Cardiac muscle cell (in vitro differentiated cells and primary cell): ENCODE data around the gene RASEF. TPM values are rescaled to one million over a fixed set of nuclear protein-coding genes. Genes with fewer than 3 reads are reported as not detected.

Source experiments
- DNase-seq, 2 donors: peaks; one replicate each; pipeline versions ENCODE4 v3.0.0 to v3.0.0-alpha.2; 2010 to 2017; ENCODE audit warnings: low read depth in 1 of 2, low spot score in 1 of 2
- H3K27ac ChIP-seq: fragments of 200-600 bp; sonication (generic); 2 replicates; pipeline ENCODE4 v1.5.1; 2016
- H3K27me3 ChIP-seq: fragments of 200-600 bp; sonication (generic); 2 replicates; pipeline ENCODE4 v1.6.0; 2016; ENCODE audit warnings: control low read depth
- H3K36me3 ChIP-seq: fragments of 200-600 bp; sonication (generic); 2 replicates; pipeline ENCODE4 v1.5.1; 2016; ENCODE audit warnings: control low read depth
- H3K4me1 ChIP-seq: fragments of 200-600 bp; sonication (generic); 2 replicates; pipeline ENCODE4 v1.8.1; 2017; ENCODE audit warnings: low read depth, mild to moderate bottlenecking, mixed run types
- H3K4me3 ChIP-seq: fragments of 200-600 bp; sonication (generic); 2 replicates; pipeline ENCODE4 v1.5.1; 2016; ENCODE audit warnings: mild to moderate bottlenecking
- H3K9me3 ChIP-seq: fragments of 200-600 bp; sonication (generic); 2 replicates; pipeline ENCODE4 v1.5.1; 2017; ENCODE audit warnings: low read depth, mild to moderate bottlenecking, control low read depth
- polyA plus RNA-seq: library from polyadenylated mRNA; unstranded; fragments of >200 nt; fragmentation: Nextera tagmentation; extraction: Ambion mirVana; gene quantifications from 2 replicates; pipeline ENCODE4 v1.2.1, GENCODE V29; 2016
- total RNA-seq: library from RNA; depleted of rRNA; stranded (reverse); fragments of >200 nt; gene quantifications from 2 replicates; pipeline ENCODE4 v1.2.3, GENCODE V29; 2016
- TF ChIP-seq, protein P1 (sequence below): IDR thresholded peaks from 2 replicates; pipeline ENCODE4 v1.5.1; 2012; ENCODE audit warnings: low read depth, mild to moderate bottlenecking, low read length

Gene RASEF
- total and polyA plus RNA-seq, 2 experiments from 2014 or later, result 0.27 to 0.33 TPM

DNA sequence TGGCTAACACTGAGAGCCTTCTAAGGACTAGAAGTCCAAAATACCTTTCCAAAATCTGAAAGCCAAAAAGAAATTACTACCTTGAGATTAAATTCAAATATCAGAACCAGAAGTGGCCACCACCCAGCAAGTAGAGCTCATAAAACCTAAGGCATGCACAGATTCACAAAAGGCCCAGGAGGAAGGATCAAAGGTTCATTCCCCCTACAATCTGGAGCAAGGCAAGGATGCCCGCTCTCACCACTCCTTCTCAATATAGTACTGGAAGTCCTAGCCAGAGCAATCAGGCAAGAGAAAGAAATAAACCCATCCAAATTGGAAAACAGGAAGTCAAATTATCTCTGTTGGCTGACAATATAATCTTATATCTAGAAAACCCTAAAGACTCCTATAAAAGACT is 6.0 kb downstream of the RASEF start:
- Histone ChIP-seq H3K27ac (no peak overlapping the region), H3K4me3 (no peak overlapping the region), H3K9me3 (no peaks in the 10 kb centered on the region), H3K36me3 (no peaks in the 10 kb centered on the region), H3K27me3 (peaks cover 50% of the 10 kb centered on the region), H3K4me1 (no peaks in the 10 kb centered on the region)
- no peak for DNase-seq
- TF ChIP-seq, protein P1, sequence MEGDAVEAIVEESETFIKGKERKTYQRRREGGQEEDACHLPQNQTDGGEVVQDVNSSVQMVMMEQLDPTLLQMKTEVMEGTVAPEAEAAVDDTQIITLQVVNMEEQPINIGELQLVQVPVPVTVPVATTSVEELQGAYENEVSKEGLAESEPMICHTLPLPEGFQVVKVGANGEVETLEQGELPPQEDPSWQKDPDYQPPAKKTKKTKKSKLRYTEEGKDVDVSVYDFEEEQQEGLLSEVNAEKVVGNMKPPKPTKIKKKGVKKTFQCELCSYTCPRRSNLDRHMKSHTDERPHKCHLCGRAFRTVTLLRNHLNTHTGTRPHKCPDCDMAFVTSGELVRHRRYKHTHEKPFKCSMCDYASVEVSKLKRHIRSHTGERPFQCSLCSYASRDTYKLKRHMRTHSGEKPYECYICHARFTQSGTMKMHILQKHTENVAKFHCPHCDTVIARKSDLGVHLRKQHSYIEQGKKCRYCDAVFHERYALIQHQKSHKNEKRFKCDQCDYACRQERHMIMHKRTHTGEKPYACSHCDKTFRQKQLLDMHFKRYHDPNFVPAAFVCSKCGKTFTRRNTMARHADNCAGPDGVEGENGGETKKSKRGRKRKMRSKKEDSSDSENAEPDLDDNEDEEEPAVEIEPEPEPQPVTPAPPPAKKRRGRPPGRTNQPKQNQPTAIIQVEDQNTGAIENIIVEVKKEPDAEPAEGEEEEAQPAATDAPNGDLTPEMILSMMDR, result no peak

DNA sequence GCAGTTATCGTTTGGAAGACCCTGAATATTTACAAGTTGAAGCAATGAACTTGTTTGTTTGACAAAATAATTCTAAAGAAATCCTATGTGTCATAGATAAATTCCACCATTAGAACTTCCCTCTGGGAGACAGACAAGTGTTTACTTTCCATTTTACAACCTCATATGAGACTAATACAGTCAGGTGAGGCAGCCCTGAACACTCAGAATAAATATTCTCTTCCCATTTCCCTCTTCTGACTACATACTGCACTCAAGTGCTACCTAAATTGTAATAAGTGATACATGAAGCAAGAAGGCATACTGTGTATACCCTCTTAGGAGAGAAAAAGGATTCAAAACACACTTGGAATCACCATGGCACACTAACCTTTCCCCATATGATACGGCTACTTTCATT is 6.8 kb downstream of the RASEF start:
- no peak overlapping the region for H3K27ac ChIP-seq
- no peaks in the 10 kb centered on the region for H3K9me3 ChIP-seq
- peaks cover 42% of the 10 kb centered on the region for H3K27me3 ChIP-seq
- TF ChIP-seq, protein P1, result no peak
- no peaks in the 10 kb centered on the region for H3K36me3 ChIP-seq
- no peaks in the 10 kb centered on the region for H3K4me1 ChIP-seq
- DNase-seq, result no peak
- H3K4me3 ChIP-seq, result no peak overlapping the region

DNA sequence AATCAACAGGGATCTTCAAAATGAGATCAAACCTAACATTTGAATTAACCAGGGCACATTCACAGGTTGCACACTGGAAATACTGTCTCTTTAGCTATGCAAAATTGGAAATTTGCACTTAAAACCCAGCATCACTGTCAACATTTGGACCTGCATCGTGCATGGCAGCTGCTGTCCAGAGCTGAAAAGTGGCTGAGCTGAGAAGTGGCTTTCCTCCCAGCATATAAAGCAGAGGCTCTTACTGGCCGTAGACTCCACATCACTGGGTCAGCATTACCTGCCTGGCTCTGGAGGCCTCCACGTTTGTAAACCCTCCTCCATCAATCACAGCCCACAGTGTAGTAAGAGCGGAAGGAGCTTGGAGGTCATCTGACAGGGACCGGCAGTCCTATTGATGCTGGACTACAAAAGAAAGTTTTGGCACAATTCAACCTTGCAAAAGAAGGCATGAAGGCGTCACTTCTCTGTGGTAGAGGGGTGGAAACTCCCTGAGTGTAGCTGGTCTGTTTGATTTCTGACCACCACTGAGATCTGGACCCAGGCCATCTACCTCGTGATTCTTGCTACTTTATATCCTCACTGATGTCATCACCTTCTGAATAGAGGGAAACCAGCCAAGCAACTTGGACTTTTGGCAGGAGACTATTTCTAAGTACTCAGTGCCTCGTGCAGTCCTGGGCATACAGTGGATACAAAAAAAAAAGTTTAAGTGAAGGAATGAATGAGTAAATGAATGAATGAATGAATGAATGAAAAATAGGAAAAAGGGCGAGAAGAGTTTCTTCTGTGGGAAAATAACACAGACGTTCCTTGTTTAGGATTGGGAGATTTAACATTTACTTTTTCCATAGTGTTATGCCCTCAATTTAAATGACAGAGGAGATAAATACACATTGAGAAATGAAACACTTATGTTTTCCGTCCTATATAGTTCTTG is 14.8 kb downstream of the RASEF start:
- Histone ChIP-seq H3K36me3 (no peaks in the 10 kb centered on the region), H3K27me3 (peaks cover 46% of the 10 kb centered on the region), H3K27ac (no peak overlapping the region), H3K9me3 (no peaks in the 10 kb centered on the region), H3K4me3 (no peak overlapping the region), H3K4me1 (no peaks in the 10 kb centered on the region)
- TF ChIP-seq, protein P1, result no peak
- DNase-seq, result peak in 1 of 2 donors; percentile 76

DNA sequence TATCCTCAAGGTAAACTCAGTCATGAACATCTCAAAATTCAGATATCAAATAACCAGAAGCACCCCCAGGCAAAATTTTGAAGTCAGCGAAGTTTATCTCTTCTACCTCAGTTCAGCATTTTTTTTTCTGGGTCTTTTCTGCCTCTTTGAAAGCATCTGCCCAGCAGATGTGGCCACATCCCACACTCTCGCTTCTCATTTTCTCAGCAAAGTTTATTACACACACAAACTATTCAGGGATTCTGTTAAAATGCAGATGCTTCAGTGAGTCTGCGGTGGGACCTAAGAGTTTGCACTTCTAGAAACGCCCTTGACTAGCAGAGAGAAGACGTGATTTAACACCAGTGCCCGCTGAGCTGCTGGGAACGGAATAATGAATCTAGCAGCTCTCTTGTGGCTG is 19.3 kb downstream of the RASEF start:
- TF ChIP-seq, protein P1, result no peak
- Histone ChIP-seq H3K4me3 (no peak overlapping the region), H3K4me1 (no peaks in the 10 kb centered on the region), H3K27ac (no peak overlapping the region), H3K9me3 (no peaks in the 10 kb centered on the region), H3K36me3 (no peaks in the 10 kb centered on the region), H3K27me3 (peaks cover 61% of the 10 kb centered on the region)
- no peak for DNase-seq

DNA sequence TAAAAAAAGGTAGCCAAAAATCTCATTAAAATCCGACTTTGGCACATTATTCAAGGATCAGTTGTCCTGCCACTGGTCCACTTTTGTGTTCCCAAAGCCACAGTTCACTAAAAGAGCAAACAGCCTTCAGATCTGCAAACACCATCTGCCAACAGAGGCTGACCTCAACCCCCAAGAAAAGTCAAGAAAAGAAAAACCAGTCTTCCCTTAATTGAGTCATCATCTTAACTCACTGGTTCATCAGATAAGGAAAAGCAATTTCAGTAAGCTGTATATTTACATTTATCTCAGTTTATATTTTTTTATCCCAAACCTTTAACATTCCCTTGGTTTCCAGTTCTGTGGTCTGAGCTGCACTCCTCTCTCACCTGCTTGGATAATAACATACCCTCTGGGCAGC is 21.2 kb downstream of the RASEF start:
- DNase-seq, result no peak
- no peaks in the 10 kb centered on the region for H3K4me1 ChIP-seq
- H3K27ac ChIP-seq, result no peak overlapping the region
- TF ChIP-seq, protein P1, result no peak
- H3K4me3 ChIP-seq, result no peak overlapping the region
- H3K27me3 ChIP-seq, result peaks cover 51% of the 10 kb centered on the region
- no peaks in the 10 kb centered on the region for H3K36me3 ChIP-seq
- H3K9me3 ChIP-seq, result no peaks in the 10 kb centered on the region
